GM12873 (cell line): Measurements from ENCODE around the gene MAPKAP1.

ENCODE experiments used
- TF ChIP-seq, protein P1 (sequence below): IDR thresholded peaks from 2 replicates; pipeline ENCODE4 v1.5.1; 2012; ENCODE audit warnings: low read depth, mild to moderate bottlenecking, moderate library complexity, low read length, control low read depth; ENCODE audit not compliant: insufficient read depth; ENCODE audit errors: missing control alignments

MAPKAP1 gene

DNA sequence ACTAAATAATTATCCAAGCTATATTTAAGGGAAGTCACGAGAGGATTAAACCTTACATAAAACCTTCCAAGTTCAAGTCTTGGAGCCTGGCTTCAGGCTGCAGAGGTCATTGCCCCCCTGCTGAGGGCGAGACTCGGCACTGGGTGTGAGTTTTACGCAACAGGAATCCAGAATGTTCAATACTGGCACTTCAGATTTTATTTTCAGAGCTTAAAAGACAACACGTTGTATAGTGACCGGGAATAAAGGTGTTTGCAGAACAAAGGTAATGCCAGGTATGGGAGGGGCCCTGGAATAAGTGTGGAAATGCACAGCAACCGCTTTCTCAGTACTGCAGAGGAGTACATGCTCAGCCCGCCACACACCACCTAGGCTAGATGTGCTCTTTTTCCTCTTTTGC lies 238.4 kb downstream of the MAPKAP1 start:
- TF ChIP-seq, protein P1, sequence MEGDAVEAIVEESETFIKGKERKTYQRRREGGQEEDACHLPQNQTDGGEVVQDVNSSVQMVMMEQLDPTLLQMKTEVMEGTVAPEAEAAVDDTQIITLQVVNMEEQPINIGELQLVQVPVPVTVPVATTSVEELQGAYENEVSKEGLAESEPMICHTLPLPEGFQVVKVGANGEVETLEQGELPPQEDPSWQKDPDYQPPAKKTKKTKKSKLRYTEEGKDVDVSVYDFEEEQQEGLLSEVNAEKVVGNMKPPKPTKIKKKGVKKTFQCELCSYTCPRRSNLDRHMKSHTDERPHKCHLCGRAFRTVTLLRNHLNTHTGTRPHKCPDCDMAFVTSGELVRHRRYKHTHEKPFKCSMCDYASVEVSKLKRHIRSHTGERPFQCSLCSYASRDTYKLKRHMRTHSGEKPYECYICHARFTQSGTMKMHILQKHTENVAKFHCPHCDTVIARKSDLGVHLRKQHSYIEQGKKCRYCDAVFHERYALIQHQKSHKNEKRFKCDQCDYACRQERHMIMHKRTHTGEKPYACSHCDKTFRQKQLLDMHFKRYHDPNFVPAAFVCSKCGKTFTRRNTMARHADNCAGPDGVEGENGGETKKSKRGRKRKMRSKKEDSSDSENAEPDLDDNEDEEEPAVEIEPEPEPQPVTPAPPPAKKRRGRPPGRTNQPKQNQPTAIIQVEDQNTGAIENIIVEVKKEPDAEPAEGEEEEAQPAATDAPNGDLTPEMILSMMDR: no peak

DNA sequence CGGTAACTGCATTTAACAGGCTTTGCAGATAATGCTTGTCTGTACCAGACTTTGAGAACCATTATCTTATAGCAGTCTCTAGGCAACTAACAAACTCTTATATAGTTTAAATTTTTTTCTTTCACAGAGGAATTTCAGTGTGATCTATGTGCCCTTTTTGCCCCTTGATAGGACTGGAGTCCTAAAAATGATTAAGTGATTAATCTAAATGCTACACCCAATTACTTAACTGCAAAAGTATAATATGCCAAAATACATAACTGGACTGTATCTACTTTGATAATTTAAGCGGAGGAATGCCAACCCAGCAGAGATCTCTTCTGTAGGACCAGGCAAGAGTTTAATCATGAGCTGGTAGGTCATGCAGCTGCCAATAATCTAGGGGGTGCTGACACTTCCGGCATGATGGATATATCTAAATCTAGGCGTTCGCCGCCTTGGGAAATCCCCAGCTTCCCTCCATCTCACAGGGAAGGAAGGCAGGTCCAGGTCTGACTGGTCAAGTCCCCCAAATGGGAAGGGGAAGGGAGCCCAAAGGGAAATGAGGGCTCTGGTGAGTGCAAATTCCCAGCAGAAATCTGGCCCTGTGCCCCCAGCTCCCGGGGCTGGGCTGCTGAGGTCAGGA lies 239.8 kb downstream of the MAPKAP1 start:
- TF ChIP-seq, protein P1: no peak

DNA sequence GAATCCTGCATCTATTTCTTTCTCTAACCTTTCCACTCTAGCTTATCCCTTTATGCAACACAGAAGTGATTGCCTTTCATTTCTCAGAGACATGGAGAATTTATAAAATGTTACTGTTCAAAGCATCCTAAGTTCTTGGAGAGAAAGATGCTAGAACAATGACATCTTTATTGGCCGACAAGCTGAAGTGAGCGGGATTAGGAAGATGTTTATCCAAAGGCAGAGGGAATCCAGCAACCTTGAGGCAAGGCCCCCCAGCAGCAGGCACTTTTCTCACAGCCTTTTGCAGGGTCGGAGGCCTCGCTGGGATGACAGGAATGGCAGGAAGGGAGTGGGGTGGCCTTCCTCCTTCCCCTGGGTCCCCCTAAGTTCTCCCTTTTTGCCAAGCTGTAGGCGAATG lies 240.6 kb downstream of the MAPKAP1 start:
- TF ChIP-seq, protein P1: no peak

DNA sequence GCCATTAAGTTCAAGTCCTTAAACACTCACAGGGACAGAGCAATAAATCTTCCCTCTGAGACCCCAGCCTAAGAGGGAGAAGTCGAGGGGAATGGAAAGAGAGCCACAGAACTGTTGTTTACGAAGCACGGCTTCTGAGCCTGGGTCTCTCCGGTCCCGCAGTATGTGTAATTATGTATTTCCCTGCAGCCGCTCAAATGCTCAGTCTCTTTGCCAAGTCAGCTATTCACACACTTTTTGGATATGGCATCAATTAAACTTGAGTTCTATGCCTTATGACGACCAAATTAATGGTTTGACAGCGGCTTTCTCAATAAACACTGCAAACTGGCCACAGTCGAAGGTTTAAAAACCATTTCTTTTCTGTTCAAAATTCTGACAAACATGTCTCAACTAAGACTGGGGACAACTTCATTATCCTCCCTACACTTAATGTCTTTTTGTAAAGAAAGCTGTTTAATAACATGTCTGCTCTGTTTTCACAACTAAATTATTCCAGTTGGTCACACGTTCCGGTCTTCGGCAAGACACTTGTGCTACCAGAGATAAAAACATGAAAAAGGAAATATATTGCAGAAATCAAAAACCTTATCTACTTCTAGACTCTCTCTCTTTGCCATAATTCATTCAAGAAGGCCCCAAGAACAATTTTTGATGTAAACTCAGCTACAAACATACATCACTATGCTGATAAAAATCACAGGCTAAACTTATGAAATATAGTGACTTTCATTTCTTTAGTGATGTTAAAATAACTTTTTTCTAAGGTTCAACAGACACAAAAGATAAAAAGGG lies 242.2 kb downstream of the MAPKAP1 start:
- TF ChIP-seq, protein P1: no peak

DNA sequence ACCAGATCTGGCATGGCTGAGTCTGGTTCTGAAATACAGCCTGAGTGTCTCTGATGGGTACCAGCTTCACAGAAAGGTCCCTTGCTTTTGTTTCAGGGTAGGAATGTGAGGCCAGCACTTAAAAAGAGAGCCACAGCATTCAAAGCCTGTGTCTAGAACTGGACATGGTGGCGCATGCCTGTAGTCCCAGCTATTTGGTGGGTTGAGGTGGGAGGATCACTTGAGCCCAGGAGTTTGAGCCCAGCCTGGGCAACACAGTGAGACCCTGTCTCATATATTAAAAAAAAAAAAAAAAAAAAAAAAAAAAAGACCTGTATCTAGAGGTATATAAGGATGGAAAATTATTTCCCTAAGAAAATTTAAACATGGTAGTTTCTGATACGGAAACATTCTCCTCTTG lies 243.1 kb downstream of the MAPKAP1 start:
- TF ChIP-seq, protein P1: no peak

DNA sequence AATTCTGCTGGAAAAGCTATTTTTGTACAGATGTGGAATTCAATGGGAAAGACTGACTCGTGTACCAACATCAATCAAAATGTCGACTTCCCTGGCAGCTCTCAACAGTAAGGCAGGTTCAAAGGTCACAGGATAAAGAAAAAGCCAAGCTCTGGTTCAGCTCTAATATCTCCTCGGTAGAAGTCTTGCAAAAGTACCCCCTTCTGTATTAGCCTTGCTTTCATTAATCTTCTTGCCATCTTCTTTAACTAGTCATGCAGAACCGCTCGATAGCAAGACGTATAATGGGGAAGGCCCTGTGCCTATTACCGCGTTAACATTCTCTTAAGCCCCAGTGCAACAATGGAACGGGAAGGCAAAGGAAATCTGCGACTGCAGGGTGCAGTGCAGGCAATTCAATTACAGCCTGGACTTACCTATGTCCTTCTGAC lies 244.1 kb downstream of the MAPKAP1 start:
- TF ChIP-seq, protein P1: no peak

DNA sequence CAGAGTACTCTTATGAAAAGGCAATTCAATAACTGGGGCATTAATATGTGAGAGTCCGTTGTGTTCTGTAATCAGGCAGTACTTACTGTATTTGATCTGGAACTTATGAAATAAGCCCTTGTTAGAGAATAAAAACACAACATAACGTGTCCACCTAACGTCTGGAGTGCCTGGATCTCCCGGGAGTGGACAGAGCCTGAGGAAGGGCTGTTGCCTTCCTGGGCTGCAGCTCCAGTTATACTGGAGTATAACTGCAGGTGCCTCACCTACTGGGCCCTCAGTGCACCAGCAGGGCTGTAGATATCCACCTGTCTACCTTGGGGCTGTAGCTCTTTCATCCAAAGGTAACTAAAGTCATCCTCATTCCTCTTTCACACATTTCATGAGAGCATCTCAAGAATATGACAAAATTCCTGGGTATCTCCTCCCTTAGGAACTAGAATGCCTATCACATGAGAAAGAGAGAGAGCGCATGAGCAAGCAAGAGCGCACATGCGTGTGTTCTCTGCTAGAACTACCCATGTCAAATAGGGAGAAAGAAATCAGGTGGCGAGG lies 245.3 kb downstream of the MAPKAP1 start:
- TF ChIP-seq, protein P1: no peak
